ENCODE results near the gene SHH. TPM values are rescaled to one million over a fixed set of nuclear protein-coding genes. Genes with fewer than 3 reads are reported as not detected.

SHH gene
- total and polyA plus RNA-seq, 12 donors, result not detected

- Histone ChIP-seq H3K27me3 (no peaks in the 10 kb centered on the region), H3K9me3 (no peaks in the 10 kb centered on the region), H3K4me1 (no peaks in the 10 kb centered on the region), H3K27ac (no peak overlapping the region), H3K36me3 (peaks cover 0 to 100% (median 28%) of the 10 kb centered on the region in 9 donors), H3K4me3 (no peak overlapping the region)
- ATAC-seq, result no peak
- WGBS, 2 donors, result 84 to 86% methylated on average over 7 of the region's 7 CpGs
- no peak for DNase-seq
- intact Hi-C loops (cut with DNase I), result loop anchor here in 1 of 10 donors (10.0 kb wide), 1 partner anchor 181 kb away; no protein-coding TSS in a partner anchor
- TF ChIP-seq CTCF (IDR thresholded peaks at IDR 0.05), result no peak
Observed at GRCh38 chr7:155775691-155776090, 36.6 kb downstream of the SHH start.

GRCh38 chr7:155774947-155775346, 37.3 kb downstream of the SHH start:
- ATAC-seq, result peak in 1 of 8 donors; percentile 61
- peaks cover 0 to 100% (median 36%) of the 10 kb centered on the region in 9 donors for H3K36me3 ChIP-seq
- no peak for DNase-seq
- H3K4me3 ChIP-seq, result no peak overlapping the region
- no peak for TF ChIP-seq CTCF (IDR thresholded peaks at IDR 0.05)
- intact Hi-C loops (cut with DNase I), result loop anchor here in 1 of 10 donors (10.0 kb wide), 1 partner anchor 180 kb away; no protein-coding TSS in a partner anchor
- H3K27ac ChIP-seq, result no peak overlapping the region
- H3K4me1 ChIP-seq, result no peaks in the 10 kb centered on the region
- WGBS, 2 donors, result 90 to 92% methylated on average over 14 of the region's 14 CpGs
- no peaks in the 10 kb centered on the region for H3K27me3 ChIP-seq
- no peaks in the 10 kb centered on the region for H3K9me3 ChIP-seq

GRCh38 chr7:155773531-155773930, 38.7 kb downstream of the SHH start:
- Histone ChIP-seq H3K9me3 (no peaks in the 10 kb centered on the region), H3K4me1 (peaks cover 0 to 10% (median 0%) of the 10 kb centered on the region in 9 donors), H3K4me3 (no peak overlapping the region), H3K36me3 (peaks cover 0 to 100% (median 42%) of the 10 kb centered on the region in 9 donors), H3K27ac (no peak overlapping the region), H3K27me3 (no peaks in the 10 kb centered on the region)
- DNase-seq (no peak), ATAC-seq (no peak)
- no peak for TF ChIP-seq CTCF (IDR thresholded peaks at IDR 0.05)
- intact Hi-C loops (cut with DNase I), result loop anchor here in 1 of 10 donors (10.0 kb wide), 1 partner anchor 179 kb away; no protein-coding TSS in a partner anchor
- WGBS, 2 donors, result 96 to 98% methylated on average over 4 of the region's 4 CpGs

GRCh38 chr7:155770241-155770640, 42.0 kb downstream of the SHH start:
- no peak for DNase-seq
- Histone ChIP-seq H3K27me3 (no peaks in the 10 kb centered on the region), H3K27ac (peak overlapping the region in 2 of 10 donors; percentile 9 to 77), H3K4me3 (no peak overlapping the region), H3K4me1 (peaks cover 0 to 12% (median 0%) of the 10 kb centered on the region in 9 donors), H3K9me3 (no peaks in the 10 kb centered on the region), H3K36me3 (peaks cover 0 to 100% (median 55%) of the 10 kb centered on the region in 9 donors)
- no peak for TF ChIP-seq CTCF (IDR thresholded peaks at IDR 0.05)
- 88 to 95% methylated on average over 6 of the region's 6 CpGs for WGBS, 2 donors
- intact Hi-C loops (cut with DNase I), result loop anchor here in 1 of 10 donors (10.0 kb wide), 1 partner anchor 175 kb away; no protein-coding TSS in a partner anchor
- no peak for ATAC-seq
